ENCODE data around the gene KRTAP6-3. TPM values are rescaled to one million over a fixed set of nuclear protein-coding genes. Genes with fewer than 3 reads are reported as not detected.
A peak's percentile ranks its signal among the peaks of the same experiment; 100 is the strongest.

KRTAP6-3 gene
- total RNA-seq, result not detected in 2 replicates

GRCh38 chr21:30592140-30592539 is at the start of gene KRTAP6-3:
Gene KRTAP6-3, plus strand, starts transcription at chr21:30592440. Its CDS starts 6 bp downstream, at chr21:30592446.
- no peaks in the 10 kb centered on the region for H3K36me3 ChIP-seq (ENCODE audit: control insufficient read depth, insufficient read depth, low read length)
- FAIRE-seq (no peak), DNase-seq (ENCODE audit: low read depth) (no peak)
- no peak within 1 kb of the TSS for H3K4me3 ChIP-seq (ENCODE audit: low read depth, low read length)
- no peaks in the 10 kb centered on the region for H3K27me3 ChIP-seq (ENCODE audit: control insufficient read depth, insufficient read depth, low read length)
- no peak for TF ChIP-seq CTCF (IDR thresholded peaks at IDR 0.05; ENCODE audit: insufficient read depth, low read length, severe bottlenecking)

- FAIRE-seq, result peak; percentile 18
- no peaks in the 10 kb centered on the region for H3K36me3 ChIP-seq (ENCODE audit: control insufficient read depth, insufficient read depth, low read length)
Measured at GRCh38 chr21:30552782-30553181, 39.5 kb upstream of the KRTAP6-3 start.

GRCh38 chr21:30555095-30555494 is 37.1 kb upstream of the KRTAP6-3 start:
- FAIRE-seq (no peak), DNase-seq (ENCODE audit: low read depth) (no peak)
- no peak overlapping the region for H3K4me3 ChIP-seq (ENCODE audit: low read depth, low read length)
- TF ChIP-seq CTCF (IDR thresholded peaks at IDR 0.05; ENCODE audit: insufficient read depth, low read length, severe bottlenecking), result no peak
- H3K36me3 ChIP-seq (ENCODE audit: control insufficient read depth, insufficient read depth, low read length), result no peaks in the 10 kb centered on the region
- H3K27me3 ChIP-seq (ENCODE audit: control insufficient read depth, insufficient read depth, low read length), result no peaks in the 10 kb centered on the region

More at GRCh38 chr21:30552782-30553181, 39.5 kb upstream of the KRTAP6-3 start:
- TF ChIP-seq CTCF (IDR thresholded peaks at IDR 0.05; ENCODE audit: insufficient read depth, low read length, severe bottlenecking), result no peak
- H3K4me3 ChIP-seq (ENCODE audit: low read depth, low read length), result no peak overlapping the region
- no peaks in the 10 kb centered on the region for H3K27me3 ChIP-seq (ENCODE audit: control insufficient read depth, insufficient read depth, low read length)
- no peak for DNase-seq (ENCODE audit: low read depth)

GRCh38 chr21:30561264-30561895 is 30.9 kb upstream of the KRTAP6-3 start, which contains the start of gene KRTAP19-7:
Gene KRTAP19-7, minus strand, starts transcription at chr21:30561314. Its CDS starts 25 bp downstream, at chr21:30561289.
- H3K4me3 ChIP-seq (ENCODE audit: low read depth, low read length), result no peak within 1 kb of the TSS
- H3K27me3 ChIP-seq (ENCODE audit: control insufficient read depth, insufficient read depth, low read length), result no peaks in the 10 kb centered on the region
- no peak for FAIRE-seq
- no peak for DNase-seq (ENCODE audit: low read depth)
- H3K36me3 ChIP-seq (ENCODE audit: control insufficient read depth, insufficient read depth, low read length), result no peaks in the 10 kb centered on the region
- no peak for TF ChIP-seq CTCF (IDR thresholded peaks at IDR 0.05; ENCODE audit: insufficient read depth, low read length, severe bottlenecking)

GRCh38 chr21:30561957-30562356 is 30.3 kb upstream of the KRTAP6-3 start:
- no peak for TF ChIP-seq CTCF (IDR thresholded peaks at IDR 0.05; ENCODE audit: insufficient read depth, low read length, severe bottlenecking)
- Histone ChIP-seq H3K27me3 (ENCODE audit: control insufficient read depth, insufficient read depth, low read length) (no peaks in the 10 kb centered on the region), H3K36me3 (ENCODE audit: control insufficient read depth, insufficient read depth, low read length) (no peaks in the 10 kb centered on the region), H3K4me3 (ENCODE audit: low read depth, low read length) (no peak overlapping the region)
- FAIRE-seq, result no peak
- no peak for DNase-seq (ENCODE audit: low read depth)

- Histone ChIP-seq H3K27me3 (ENCODE audit: control insufficient read depth, insufficient read depth, low read length) (no peaks in the 10 kb centered on the region), H3K36me3 (ENCODE audit: control insufficient read depth, insufficient read depth, low read length) (no peaks in the 10 kb centered on the region), H3K4me3 (ENCODE audit: low read depth, low read length) (no peak overlapping the region)
- DNase-seq (ENCODE audit: low read depth) (no peak), FAIRE-seq (no peak)
- no peak for TF ChIP-seq CTCF (IDR thresholded peaks at IDR 0.05; ENCODE audit: insufficient read depth, low read length, severe bottlenecking)
Measured at GRCh38 chr21:30563072-30563471, 29.2 kb upstream of the KRTAP6-3 start.
